Anterior cingulate cortex (tissue), 58 donors: ENCODE measurements around the gene MSI2.
"Not testable (repeated sequence)": the region's sequence is repeated elsewhere in the genome, so short reads cannot be mapped to it uniquely, and the experiment has no call there.

Experiments used
- DNase-seq, 58 donors: peaks; one replicate each; lab custom pipeline; 2025; lab: John Stamatoyannopoulos, UW

MSI2 gene

DNA sequence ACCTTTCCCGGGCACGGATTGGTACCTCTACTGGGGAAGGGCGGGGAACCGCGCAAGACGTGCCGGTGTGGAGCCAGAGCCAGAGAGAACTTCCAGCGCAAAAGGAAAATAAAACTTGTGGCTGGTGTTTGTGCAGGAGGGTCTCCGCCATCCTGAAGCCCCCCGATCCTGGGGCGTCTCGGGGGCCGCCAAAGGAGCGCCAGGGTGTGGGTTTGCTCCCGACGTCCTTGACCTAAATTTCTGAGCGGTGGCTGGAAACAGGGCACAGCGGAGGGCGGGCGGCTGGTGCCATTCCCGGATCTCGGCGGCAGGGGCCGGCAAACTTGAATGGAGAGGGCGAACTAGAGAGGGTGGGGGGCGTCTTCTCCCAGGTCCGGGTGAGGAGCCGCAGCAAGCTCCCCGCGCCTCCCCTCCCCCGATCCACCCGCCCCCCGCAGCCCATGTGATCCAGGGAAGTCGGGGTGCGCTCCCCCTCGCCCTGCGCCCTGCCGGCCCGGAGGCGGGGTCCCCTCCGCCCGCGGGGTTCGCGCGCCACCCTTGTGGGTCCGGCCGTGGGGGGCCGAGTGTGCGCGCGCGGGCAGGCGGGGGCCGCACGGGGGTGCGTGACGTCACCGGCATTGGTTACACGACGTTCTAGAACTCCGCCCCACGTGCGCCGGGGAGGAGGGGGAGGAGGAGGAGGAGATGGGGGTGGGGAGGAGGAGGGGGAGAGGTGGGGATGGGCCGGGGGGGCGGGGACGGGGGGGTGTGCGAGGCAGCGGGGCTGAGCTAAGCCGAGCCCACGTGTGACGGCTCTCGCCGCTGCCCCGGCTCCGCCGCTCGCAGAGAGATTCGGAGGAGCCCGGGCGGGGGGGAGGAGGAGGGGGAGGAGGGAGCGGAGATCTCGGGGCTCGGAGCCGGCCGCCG lies at the start of gene MSI2:
MSI2 (plus strand) TSS at position 748 of the 906 bp plus-strand sequence. CDS start 220 bp downstream, outside the sequence.
- peak in 57 of 58 donors; percentile 43 to 94 (median 86) for DNase-seq

- DNase-seq: no peak
Measured at GRCh38 chr17:57206928-57207327, 49.4 kb upstream of the MSI2 start.

GRCh38 chr17:57207396-57207795 lies 48.9 kb upstream of the MSI2 start:
- no peak for DNase-seq

- DNase-seq: no peak
Measured at GRCh38 chr17:57210224-57210553, 46.1 kb upstream of the MSI2 start.

DNA sequence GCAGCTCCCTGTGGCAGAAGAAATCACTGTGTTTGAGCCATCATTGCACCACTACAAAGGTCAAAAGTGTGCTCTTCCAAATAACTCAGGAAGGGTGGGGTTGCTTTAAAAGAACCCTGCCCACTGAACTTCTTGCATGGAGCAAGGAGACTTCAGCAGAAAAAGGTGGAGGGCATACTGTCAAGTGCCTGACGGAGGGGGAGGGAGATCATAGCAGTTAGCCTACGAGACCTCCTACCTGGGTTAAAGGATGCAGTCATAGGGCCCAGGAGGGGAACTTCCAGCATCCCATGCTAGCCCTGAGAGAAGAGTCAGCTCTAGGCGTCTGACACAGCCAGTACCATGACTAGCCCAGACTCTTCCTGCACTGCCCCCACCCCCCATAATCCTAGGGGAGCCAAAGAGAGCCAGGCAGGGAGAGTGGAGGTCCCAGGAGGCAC lies 45.3 kb upstream of the MSI2 start:
- DNase-seq: no peak

DNA sequence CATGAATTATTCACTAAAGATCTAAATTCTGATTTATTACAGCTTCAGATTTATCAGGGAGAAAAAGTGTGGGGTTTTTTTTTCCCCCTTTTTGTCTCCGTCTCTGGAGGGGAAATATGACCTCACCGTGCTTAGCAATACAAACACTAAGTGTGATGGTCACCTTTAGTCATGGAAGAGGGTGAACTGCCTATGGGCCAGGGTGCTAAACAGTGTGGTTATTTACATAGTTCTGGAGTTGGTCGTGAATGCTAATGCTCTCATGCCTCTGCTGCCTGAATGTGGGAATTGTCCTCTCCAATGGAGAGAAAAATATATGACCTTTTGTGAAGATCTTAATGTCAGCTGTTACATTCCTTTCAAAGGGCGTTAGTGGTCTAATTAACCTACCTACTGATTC lies 44.8 kb upstream of the MSI2 start:
- DNase-seq: no peak

GRCh38 chr17:57213180-57213825 lies 43.0 kb upstream of the MSI2 start:
- no peak for DNase-seq

DNA sequence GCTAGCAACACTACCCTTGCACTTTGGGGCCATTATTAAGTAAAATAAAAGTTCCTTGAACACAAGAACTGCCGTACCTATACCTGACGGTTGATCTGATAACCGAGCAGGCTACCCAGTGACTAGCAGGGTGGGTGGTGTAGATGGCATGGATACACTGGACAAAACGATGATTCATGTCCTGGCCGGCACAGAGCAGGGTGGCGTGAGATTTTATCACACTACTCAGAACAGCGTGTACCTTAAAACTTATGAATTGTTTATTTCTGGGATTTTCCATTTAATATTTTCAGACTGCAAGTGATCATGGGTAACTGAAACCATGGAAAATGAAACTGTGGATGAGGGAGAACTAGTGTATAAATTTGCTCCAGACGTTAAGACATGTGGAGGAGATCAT lies 41.0 kb upstream of the MSI2 start:
- no peak for DNase-seq

DNA sequence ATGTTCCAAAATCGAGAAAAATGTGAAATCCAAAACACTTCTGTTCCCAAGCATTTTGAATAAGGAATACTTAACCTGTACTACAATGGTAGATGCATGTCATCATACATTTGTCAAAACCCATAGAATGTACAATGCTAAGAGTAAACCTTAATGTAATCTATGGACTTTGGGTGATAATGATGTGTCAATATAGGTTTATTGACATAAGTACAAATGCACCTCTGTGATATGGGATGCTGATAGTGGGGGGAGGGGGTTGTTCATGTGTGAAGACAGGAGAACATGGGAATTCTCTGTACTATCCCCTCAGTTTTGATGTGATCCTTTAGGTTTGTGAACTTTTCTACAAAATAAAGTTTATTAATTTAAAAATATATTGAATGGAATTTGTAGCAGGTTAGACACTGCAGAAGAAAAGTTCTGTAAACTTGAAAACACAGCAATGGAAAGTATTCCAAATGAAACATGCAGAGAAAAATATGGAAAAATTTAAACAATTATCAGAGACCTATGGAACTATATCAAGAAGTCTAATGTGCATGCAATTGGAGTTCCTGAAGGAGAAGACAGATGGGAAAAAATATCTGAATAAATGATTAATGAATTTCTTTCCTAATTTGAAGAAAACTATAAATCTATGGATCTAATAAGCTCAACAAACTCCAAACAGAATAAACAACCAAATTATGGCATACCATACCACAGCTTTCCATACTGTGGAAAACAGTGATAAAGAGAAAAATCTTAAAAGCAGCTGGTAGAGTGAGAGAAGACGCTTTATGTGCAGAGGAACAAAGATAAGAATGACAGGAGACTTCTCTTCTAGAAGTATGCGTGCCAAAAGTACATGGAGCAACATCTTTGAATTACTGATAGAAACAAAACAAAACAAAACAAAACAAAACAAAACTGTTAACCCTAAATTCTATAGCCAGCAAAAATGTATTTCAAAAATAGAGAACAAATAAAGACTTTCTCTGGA lies 34.7 kb upstream of the MSI2 start:
- DNase-seq: no peak

DNA sequence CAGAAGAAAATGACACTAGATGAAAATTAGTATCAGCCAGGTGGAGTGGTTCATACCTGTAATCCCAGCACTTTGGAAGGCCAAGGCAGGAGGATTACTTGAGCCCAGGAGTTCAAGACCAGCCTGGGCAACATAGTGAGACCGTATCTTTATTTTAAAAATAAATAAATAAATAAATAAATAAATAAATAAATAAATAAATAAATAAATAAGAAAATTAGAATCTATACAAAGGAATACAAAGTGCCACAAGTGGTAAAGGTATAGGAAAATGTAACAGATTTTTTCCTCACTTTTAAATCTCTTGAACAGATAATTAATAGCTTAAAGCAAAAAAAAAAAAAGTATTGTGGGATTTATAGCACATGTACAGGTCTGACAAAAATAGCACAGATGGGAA lies 33.9 kb upstream of the MSI2 start:
- DNase-seq: not testable (repeated sequence)

DNA sequence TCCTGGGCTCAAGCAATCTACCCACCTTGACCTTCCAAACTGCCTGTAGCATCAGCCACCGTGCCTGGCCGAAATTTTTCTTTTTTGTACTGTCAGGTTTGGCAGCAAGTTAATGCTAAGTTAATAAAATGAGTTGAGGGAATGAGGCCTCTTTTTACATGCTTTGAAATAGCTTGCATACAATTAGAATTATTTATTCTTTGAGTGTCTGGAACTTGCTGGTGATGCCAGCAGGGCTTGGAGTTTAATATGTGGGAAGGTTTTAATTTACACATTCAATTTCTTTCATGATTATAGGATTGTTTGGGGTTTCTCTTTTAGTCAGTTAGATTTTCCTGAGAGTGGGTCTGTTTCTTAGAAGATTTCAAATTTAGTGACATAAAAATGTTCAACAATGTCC lies 31.2 kb upstream of the MSI2 start:
- no peak for DNase-seq

- DNase-seq: no peak
Measured at GRCh38 chr17:57226793-57227192, 29.5 kb upstream of the MSI2 start.

- no peak for DNase-seq
Measured at GRCh38 chr17:57228911-57229310, 27.4 kb upstream of the MSI2 start.

DNA sequence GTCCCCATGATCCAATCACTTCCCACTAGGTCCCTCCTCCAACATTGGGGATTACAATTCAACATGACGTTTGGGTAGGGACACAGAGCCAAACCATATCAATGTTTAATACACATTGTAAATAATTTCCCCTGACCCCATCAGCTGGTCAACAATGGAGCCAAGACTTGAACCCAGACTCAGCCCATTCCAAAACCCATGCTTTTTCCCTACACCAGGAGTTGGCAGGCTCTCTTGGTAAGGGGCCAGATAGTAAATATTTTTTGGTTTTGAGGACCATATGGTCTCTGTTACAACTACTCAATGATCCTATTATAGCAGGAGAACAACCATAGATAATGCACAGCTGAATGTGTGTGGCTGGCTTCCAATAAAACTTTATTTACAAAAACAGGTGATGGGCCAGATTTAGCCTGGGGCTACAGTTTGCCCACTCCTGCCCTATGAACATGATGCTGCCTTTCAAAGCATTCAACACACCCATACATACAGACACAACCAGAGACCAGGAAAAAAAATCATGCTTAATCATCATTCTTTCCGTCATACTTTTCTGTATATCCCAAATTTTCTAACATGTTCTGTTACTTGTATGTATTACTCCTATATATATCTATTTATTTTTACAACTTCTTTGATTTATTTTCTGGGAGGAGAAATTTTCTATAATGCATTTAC lies 22.1 kb upstream of the MSI2 start:
- DNase-seq: no peak

DNA sequence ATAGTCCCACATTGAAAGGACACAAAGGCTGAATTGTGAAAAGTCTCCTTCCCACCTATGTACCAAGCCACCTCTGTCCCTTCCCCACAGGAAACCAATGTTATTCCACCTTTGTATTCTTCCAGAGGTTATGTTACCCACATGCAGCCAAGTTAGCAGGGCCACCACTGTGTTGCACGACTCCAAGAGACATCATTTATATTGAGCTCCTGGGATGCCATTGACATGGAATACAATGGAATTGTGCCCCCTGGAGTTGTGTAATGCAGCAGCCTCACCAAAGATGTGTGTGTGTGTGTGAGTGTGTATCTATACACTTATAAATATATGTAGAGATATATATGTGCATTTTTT lies 21.6 kb upstream of the MSI2 start:
- no peak for DNase-seq

- no peak for DNase-seq
Measured at GRCh38 chr17:57235124-57235523, 21.2 kb upstream of the MSI2 start.

GRCh38 chr17:57236686-57237299 lies 19.5 kb upstream of the MSI2 start:
- DNase-seq: no peak

- no peak for DNase-seq
Measured at GRCh38 chr17:57240648-57241047, 15.7 kb upstream of the MSI2 start.

- DNase-seq: no peak
Measured at GRCh38 chr17:57242148-57242547, 14.2 kb upstream of the MSI2 start.

- DNase-seq: peak in 26 of 58 donors; percentile 8 to 55 (median 22)
Measured at GRCh38 chr17:57243171-57243622, 13.1 kb upstream of the MSI2 start.
